GM19043 (cell line): Measurements from ENCODE around the gene AKAP5.

ENCODE experiments used
- ATAC-seq: cut with Tn5 transposase; IDR thresholded peaks from one replicate; pipeline ENCODE4 v1.9.1; 2021; ENCODE audit warnings: low read depth; ENCODE audit not compliant: unreplicated experiment

AKAP5 gene

GRCh38 chr14:64522591-64523355 lies 57.5 kb downstream of the AKAP5 start:
- ATAC-seq = no peak
